Hindlimb muscle (tissue), 1 donor: ENCODE measurements around the gene ZNF761. TPM values are rescaled to one million over a fixed set of nuclear protein-coding genes. Genes with fewer than 3 reads are reported as not detected.

Experiments
- polyA plus RNA-seq: library from polyadenylated mRNA; unstranded; fragments of 120-200 nt; gene quantifications from one replicate; pipeline ENCODE4 v1.2.1, GENCODE V29; 2013; ENCODE audit not compliant: insufficient read length

Gene ZNF761
- polyA plus RNA-seq, 1 donor = 7.8 TPM

Other genes with a start within 250 kb of the ZNF761 start
- 4.4 TPM for gene ZNF665, start 238.6 kb upstream of the ZNF761 start, polyA plus RNA-seq
- gene ZNF677, start 177.1 kb upstream of the ZNF761 start, polyA plus RNA-seq = 26.3 TPM
- gene VN1R2, start 173.7 kb upstream of the ZNF761 start, polyA plus RNA-seq = not detected
- not detected for gene VN1R4, start 164.3 kb upstream of the ZNF761 start, polyA plus RNA-seq
- gene ZNF845, start 98.2 kb upstream of the ZNF761 start, polyA plus RNA-seq = 5.2 TPM
- 8.1 TPM for gene ZNF525, start 66.3 kb upstream of the ZNF761 start, polyA plus RNA-seq
- 8.8 TPM for gene ZNF765, start 36.8 kb upstream of the ZNF761 start, polyA plus RNA-seq
- 2.6 TPM for gene ZNF813, start 35.7 kb downstream of the ZNF761 start, polyA plus RNA-seq
- 12.8 TPM for gene ZNF331, start 106.2 kb downstream of the ZNF761 start, polyA plus RNA-seq
- gene DPRX, start 200.0 kb downstream of the ZNF761 start, polyA plus RNA-seq = not detected